CD4-positive, CD25-positive, alpha-beta regulatory T cell (primary cell): Measurements from ENCODE around the gene PRKAG2. TPM values are rescaled to one million over a fixed set of nuclear protein-coding genes. Genes with fewer than 3 reads are reported as not detected.
A peak's percentile ranks its signal among the peaks of the same experiment; 100 is the strongest.

Source experiments
- ATAC-seq, 2 donors: fragments of 150-1000 bp; cut with Tn5 transposase; one replicate each; pipeline ENCODE4 v1.10.0; 2021; ENCODE audit warnings: low read depth in 2 of 2, moderate number of reproducible peaks in 2 of 2, moderate library complexity in 1 of 2
- DNase-seq, 3 donors: peaks; one replicate each; pipeline versions ENCODE4 v3.0.0 to v3.0.0-alpha.2; 2012 to 2022; ENCODE audit warnings: mixed read lengths in 1 of 3
- H3K27ac ChIP-seq: one replicate; pipeline ENCODE4 v1.7.0; 2013; ENCODE audit warnings: mild to moderate bottlenecking, low read length; ENCODE audit not compliant: insufficient read depth, poor library complexity, severe bottlenecking
- H3K27me3 ChIP-seq: one replicate; pipeline ENCODE4 v1.7.0; 2013; ENCODE audit warnings: low read length; ENCODE audit not compliant: control insufficient read depth, insufficient read depth
- H3K36me3 ChIP-seq: one replicate; pipeline ENCODE4 v1.7.0; 2013; ENCODE audit warnings: mild to moderate bottlenecking, low read length, moderate library complexity; ENCODE audit not compliant: control insufficient read depth, insufficient read depth
- H3K4me1 ChIP-seq: 2 replicates; pipeline ENCODE4 v1.7.0; 2013; ENCODE audit warnings: mild to moderate bottlenecking, low read length; ENCODE audit not compliant: insufficient read depth, control insufficient read depth, poor library complexity, severe bottlenecking
- H3K4me3 ChIP-seq: one replicate; pipeline ENCODE4 v1.7.0; 2013; ENCODE audit warnings: low read depth, mild to moderate bottlenecking, low read length, moderate library complexity
- H3K9me3 ChIP-seq, 2 experiments: 1 replicate in 1 of 2; 2 replicates in 1 of 2; pipeline ENCODE4 v1.7.0; 2013; ENCODE audit warnings: low read length in 2 of 2, mild to moderate bottlenecking in 1 of 2, moderate library complexity in 1 of 2; ENCODE audit not compliant: control insufficient read depth in 2 of 2
- H3K27ac Mint-ChIP-seq, 3 donors: one replicate each; pipeline ENCODE4 v1.8.0; 2020 to 2022; ENCODE audit warnings: mild to moderate bottlenecking in 3 of 3, mixed read lengths in 3 of 3, moderate library complexity in 2 of 3
- H3K27me3 Mint-ChIP-seq: one replicate; pipeline ENCODE4 v1.8.0; 2022; ENCODE audit warnings: mild to moderate bottlenecking, mixed read lengths
- H3K36me3 Mint-ChIP-seq: one replicate; pipeline ENCODE4 v1.8.0; 2020; ENCODE audit warnings: mixed read lengths
- H3K4me1 Mint-ChIP-seq, 4 donors: one replicate each; pipeline ENCODE4 v1.8.0; 2020 to 2022; ENCODE audit warnings: mixed read lengths in 4 of 4, mild to moderate bottlenecking in 1 of 4
- H3K4me3 Mint-ChIP-seq, 4 donors: one replicate each; pipeline ENCODE4 v1.8.0; 2020 to 2022; ENCODE audit warnings: mild to moderate bottlenecking in 4 of 4, mixed read lengths in 4 of 4, moderate library complexity in 3 of 4
- H3K9me3 Mint-ChIP-seq, 7 donors: one replicate each; pipeline ENCODE4 v1.8.0; 2020 to 2022; ENCODE audit warnings: mixed read lengths in 7 of 7, mild to moderate bottlenecking in 3 of 7, moderate library complexity in 2 of 7
- polyA plus RNA-seq, 4 donors: library from polyadenylated mRNA; unstranded; fragments of 300-500 nt; fragmentation: Illumina TruSeq; gene quantifications; one replicate each; pipeline ENCODE4 v1.2.3, GENCODE V29; 2021
- total RNA-seq: library from RNA; stranded (reverse); gene quantifications from one replicate; pipeline ENCODE4 v1.2.3, GENCODE V29; 2022

PRKAG2 gene
- total and polyA plus RNA-seq, 5 donors from 2014 or later, result 19.9 to 43.0 (median 26.1) TPM

- ATAC-seq (no peak), DNase-seq (no peak)
- Histone ChIP-seq H3K27ac (peak overlapping the region; percentile 56), H3K9me3 (no peaks in the 10 kb centered on the region), H3K36me3 (no peaks in the 10 kb centered on the region), H3K27me3 (no peaks in the 10 kb centered on the region), H3K4me1 (peaks cover 27% of the 10 kb centered on the region), H3K4me3 (no peak overlapping the region)
- Mint-ChIP-seq H3K9me3 (peaks cover 0 to 2% (median 0%) of the 10 kb centered on the region in 7 donors), H3K27ac (peak overlapping the region; percentile 17 to 78 (median 46)), H3K27me3 (no peaks in the 10 kb centered on the region), H3K4me3 (peak overlapping the region in 2 of 4 donors; percentile 43 to 79), H3K4me1 (peaks cover 15 to 57% (median 29%) of the 10 kb centered on the region in 4 donors), H3K36me3 (peaks cover 6% of the 10 kb centered on the region)
Measured at GRCh38 chr7:151794508-151795167, 82.3 kb downstream of the PRKAG2 start.

- Mint-ChIP-seq H3K4me1 (peaks cover 15 to 59% (median 35%) of the 10 kb centered on the region in 4 donors), H3K9me3 (peaks cover 0 to 2% (median 0%) of the 10 kb centered on the region in 7 donors), H3K36me3 (peaks cover 10% of the 10 kb centered on the region), H3K27me3 (no peaks in the 10 kb centered on the region), H3K4me3 (no peak overlapping the region), H3K27ac (peak overlapping the region in 2 of 3 donors; percentile 46 to 60)
- ATAC-seq (no peak), DNase-seq (no peak)
- no peak overlapping the region for H3K27ac ChIP-seq
- no peaks in the 10 kb centered on the region for H3K9me3 ChIP-seq
- H3K27me3 ChIP-seq, result no peaks in the 10 kb centered on the region
- H3K4me1 ChIP-seq, result peaks cover 33% of the 10 kb centered on the region
- H3K36me3 ChIP-seq, result no peaks in the 10 kb centered on the region
- no peak overlapping the region for H3K4me3 ChIP-seq
Measured at GRCh38 chr7:151793991-151794507, 82.9 kb downstream of the PRKAG2 start.

GRCh38 chr7:151793531-151793951 is 83.4 kb downstream of the PRKAG2 start:
- no peak overlapping the region for H3K27ac ChIP-seq
- peaks cover 38% of the 10 kb centered on the region for H3K4me1 ChIP-seq
- Mint-ChIP-seq H3K4me3 (no peak overlapping the region), H3K27me3 (no peaks in the 10 kb centered on the region), H3K36me3 (peaks cover 11% of the 10 kb centered on the region), H3K27ac (no peak overlapping the region), H3K4me1 (peaks cover 17 to 61% (median 39%) of the 10 kb centered on the region in 4 donors), H3K9me3 (peaks cover 0 to 2% (median 0%) of the 10 kb centered on the region in 7 donors)
- ATAC-seq (no peak), DNase-seq (no peak)
- no peaks in the 10 kb centered on the region for H3K27me3 ChIP-seq
- H3K36me3 ChIP-seq, result no peaks in the 10 kb centered on the region
- H3K4me3 ChIP-seq, result no peak overlapping the region
- H3K9me3 ChIP-seq, result no peaks in the 10 kb centered on the region

- H3K4me3 Mint-ChIP-seq, result no peak overlapping the region
- no peaks in the 10 kb centered on the region for H3K27me3 ChIP-seq
- ATAC-seq, result no peak
- H3K9me3 Mint-ChIP-seq, result peaks cover 0 to 2% (median 0%) of the 10 kb centered on the region in 7 donors
- H3K27ac ChIP-seq, result no peak overlapping the region
- H3K9me3 ChIP-seq, result no peaks in the 10 kb centered on the region
- peaks cover 11% of the 10 kb centered on the region for H3K36me3 Mint-ChIP-seq
- peaks cover 20 to 66% (median 46%) of the 10 kb centered on the region in 4 donors for H3K4me1 Mint-ChIP-seq
- H3K4me1 ChIP-seq, result peaks cover 42% of the 10 kb centered on the region
- no peak overlapping the region for H3K4me3 ChIP-seq
- H3K27me3 Mint-ChIP-seq, result no peaks in the 10 kb centered on the region
- DNase-seq, result no peak
- no peak overlapping the region for H3K27ac Mint-ChIP-seq
- H3K36me3 ChIP-seq, result no peaks in the 10 kb centered on the region
Measured at GRCh38 chr7:151792636-151793035, 84.3 kb downstream of the PRKAG2 start.

- no peak overlapping the region for H3K4me3 ChIP-seq
- H3K4me1 Mint-ChIP-seq, result peaks cover 18 to 66% (median 45%) of the 10 kb centered on the region in 4 donors
- H3K27me3 Mint-ChIP-seq, result no peaks in the 10 kb centered on the region
- H3K36me3 Mint-ChIP-seq, result peaks cover 15% of the 10 kb centered on the region
- no peak overlapping the region for H3K4me3 Mint-ChIP-seq
- DNase-seq, result no peak
- peaks cover 0 to 2% (median 0%) of the 10 kb centered on the region in 7 donors for H3K9me3 Mint-ChIP-seq
- no peak overlapping the region for H3K27ac ChIP-seq
- no peaks in the 10 kb centered on the region for H3K36me3 ChIP-seq
- ATAC-seq, result no peak
- H3K4me1 ChIP-seq, result peaks cover 37% of the 10 kb centered on the region
- no peaks in the 10 kb centered on the region for H3K9me3 ChIP-seq
- H3K27ac Mint-ChIP-seq, result peak overlapping the region in 1 of 3 donors; percentile 5
- H3K27me3 ChIP-seq, result no peaks in the 10 kb centered on the region
Measured at GRCh38 chr7:151792086-151792485, 84.8 kb downstream of the PRKAG2 start.

GRCh38 chr7:151790830-151791620 is 85.9 kb downstream of the PRKAG2 start:
- peaks cover 0 to 2% (median 0%) of the 10 kb centered on the region in 7 donors for H3K9me3 Mint-ChIP-seq
- no peaks in the 10 kb centered on the region for H3K36me3 ChIP-seq
- H3K36me3 Mint-ChIP-seq, result peaks cover 15% of the 10 kb centered on the region
- no peak overlapping the region for H3K4me3 ChIP-seq
- no peak for DNase-seq
- no peak overlapping the region for H3K4me3 Mint-ChIP-seq
- H3K27me3 Mint-ChIP-seq, result no peaks in the 10 kb centered on the region
- ATAC-seq, result no peak
- no peak overlapping the region for H3K27ac ChIP-seq
- H3K27ac Mint-ChIP-seq, result peak overlapping the region in 1 of 3 donors; percentile 28
- H3K27me3 ChIP-seq, result no peaks in the 10 kb centered on the region
- H3K9me3 ChIP-seq, result no peaks in the 10 kb centered on the region
- peaks cover 26% of the 10 kb centered on the region for H3K4me1 ChIP-seq
- peaks cover 18 to 61% (median 39%) of the 10 kb centered on the region in 4 donors for H3K4me1 Mint-ChIP-seq

- no peaks in the 10 kb centered on the region for H3K27me3 Mint-ChIP-seq
- peak overlapping the region in 1 of 4 donors; percentile 8 for H3K4me3 Mint-ChIP-seq
- H3K36me3 ChIP-seq, result no peaks in the 10 kb centered on the region
- DNase-seq (no peak), ATAC-seq (no peak)
- peaks cover 19% of the 10 kb centered on the region for H3K4me1 ChIP-seq
- H3K4me3 ChIP-seq, result no peak overlapping the region
- no peaks in the 10 kb centered on the region for H3K27me3 ChIP-seq
- peak overlapping the region in 1 of 3 donors; percentile 7 for H3K27ac Mint-ChIP-seq
- no peaks in the 10 kb centered on the region for H3K9me3 ChIP-seq
- peaks cover 15% of the 10 kb centered on the region for H3K36me3 Mint-ChIP-seq
- H3K9me3 Mint-ChIP-seq, result peaks cover 0 to 2% (median 0%) of the 10 kb centered on the region in 7 donors
- peaks cover 13 to 56% (median 37%) of the 10 kb centered on the region in 4 donors for H3K4me1 Mint-ChIP-seq
- H3K27ac ChIP-seq, result no peak overlapping the region
Measured at GRCh38 chr7:151790095-151790829, 86.7 kb downstream of the PRKAG2 start.
